GM12878 (cell line): Measurements from ENCODE around the gene HMGCL. TPM values are rescaled to one million over a fixed set of nuclear protein-coding genes. Genes with fewer than 3 reads are reported as not detected.
A peak's percentile ranks its signal among the peaks of the same experiment; 100 is the strongest.

ENCODE experiments used
- ATAC-seq: fragments of 200-7000 bp; cut with Tn5 transposase; 3 replicates; pipeline ENCODE4 v1.9.1; 2020; ENCODE audit warnings: mild to moderate bottlenecking, moderate library complexity
- BruUV-seq: library from RNA; stranded (reverse); fragments of 400-500 nt; replicated peaks from 2 replicates; lab custom pipeline; 2021; lab: Mats Ljungman, UMichigan
- CTCF ChIA-PET: fragments of 300-600 bp; sonication (Branson Sonifier 250); formaldehyde crosslinking; extraction: SDS; loops from one replicate; lab custom pipeline; 2021; ENCODE audit warnings: inconsistent platforms; lab: Yijun Ruan, JAX
- POLR2A ChIA-PET: fragments of 350-600 bp; formaldehyde crosslinking; extraction: SDS; loops from one replicate; lab custom pipeline; 2021; ENCODE audit warnings: inconsistent platforms; lab: Charles Lee
- RAD21 ChIA-PET: fragments of 300-600 bp; sonication (Branson Sonifier 250); formaldehyde crosslinking; loops from one replicate; lab custom pipeline; 2023; ENCODE audit warnings: antibody characterized with exemption; ENCODE audit not compliant: unreplicated experiment; lab: Charles Lee
- SMC1A ChIA-PET: fragments of 300-600 bp; sonication (Branson Sonifier 250); formaldehyde crosslinking; loops from one replicate; lab custom pipeline; 2023; ENCODE audit not compliant: unreplicated experiment, uncharacterized antibody; lab: Charles Lee
- DNase-seq: peaks from one replicate; pipeline ENCODE4 v3.0.0-alpha.2; 2011; ENCODE audit warnings: low read depth, low spot score
- FAIRE-seq: peaks from 3 replicates; lab custom pipeline; 2011; peaks lifted over from hg19 to GRCh38; lab: Jason Lieb, UNC
- H2AFZ ChIP-seq: 2 replicates; pipeline ENCODE4 v1.6.0; 2011; ENCODE audit warnings: low read depth, low read length, control low read depth; ENCODE audit not compliant: control insufficient read depth
- H3K27ac ChIP-seq: 2 replicates; pipeline ENCODE4 v1.5.1; 2011; ENCODE audit warnings: control low read depth; ENCODE audit not compliant: control insufficient read depth, insufficient read depth
- H3K27me3 ChIP-seq, 2 experiments: replicated peaks in 1 of 2; 2 replicates each; pipeline versions ENCODE4 v1.6.0 to v1.6.1; 2011; ENCODE audit warnings: low read length in 1 of 2; ENCODE audit not compliant: control insufficient read depth in 2 of 2, insufficient read depth in 2 of 2
- H3K36me3 ChIP-seq, 2 experiments: 2 replicates each; pipeline ENCODE4 v1.5.1; 2011; ENCODE audit warnings: low read length in 1 of 2; ENCODE audit not compliant: control insufficient read depth in 2 of 2, insufficient read depth in 2 of 2
- H3K4me1 ChIP-seq: 2 replicates; pipeline ENCODE4 v1.6.1; 2011; ENCODE audit warnings: mild to moderate bottlenecking, low read length, moderate library complexity, mixed read lengths; ENCODE audit not compliant: control insufficient read depth, insufficient read depth
- H3K4me2 ChIP-seq: 2 replicates; pipeline ENCODE4 v1.6.0; 2011; ENCODE audit warnings: control low read depth; ENCODE audit not compliant: control insufficient read depth, insufficient read depth
- H3K4me3 ChIP-seq: fragments of 200-600 bp; sonication (generic); 2 replicates; pipeline ENCODE4 v1.5.1; 2016
- H3K79me2 ChIP-seq: 2 replicates; pipeline ENCODE4 v1.6.0; 2011; ENCODE audit warnings: low read length; ENCODE audit not compliant: control insufficient read depth, insufficient read depth
- H3K9ac ChIP-seq: 2 replicates; pipeline ENCODE4 v1.8.0; 2011; ENCODE audit warnings: low read length, control low read depth, mixed read lengths; ENCODE audit not compliant: control insufficient read depth, insufficient read depth
- H3K9me3 ChIP-seq: replicated peaks from 3 replicates; pipeline ENCODE4 v1.5.1; 2011; ENCODE audit warnings: mild to moderate bottlenecking, low read length; ENCODE audit not compliant: control insufficient read depth, insufficient read depth
- H4K20me1 ChIP-seq: 2 replicates; pipeline ENCODE4 v1.6.0; 2011; ENCODE audit not compliant: control insufficient read depth, insufficient read depth
- NFYA ChIP-seq: IDR thresholded peaks from 2 replicates; pipeline ENCODE4 v1.6.1; 2011; ENCODE audit warnings: low read depth, mild to moderate bottlenecking, low read length, improper control_type of control experiment, borderline replicate concordance
- NR2F1 ChIP-seq: fragments of 450-650 bp; conservative IDR thresholded peaks from 2 replicates; pipeline ENCODE4 v1.6.1; 2017; ENCODE audit warnings: mild to moderate bottlenecking
- RELA ChIP-seq: fragments of 450-650 bp; IDR thresholded peaks from 2 replicates; pipeline ENCODE4 v1.8.0; 2014; ENCODE audit warnings: borderline replicate concordance; ENCODE audit not compliant: partially characterized antibody
- TCF12 ChIP-seq: IDR thresholded peaks from 2 replicates; pipeline ENCODE4 v1.6.1; 2011; ENCODE audit warnings: low read depth, mild to moderate bottlenecking, low read length
- ZZZ3 ChIP-seq: IDR thresholded peaks from 2 replicates; pipeline ENCODE4 v1.6.1; 2011; ENCODE audit warnings: low read depth; ENCODE audit not compliant: control insufficient read depth, insufficient read length
- WGBS: methylation state at CpG from one replicate; pipeline ENCODE4 v1.1.6; 2016; ENCODE audit warnings: low lambda C conversion rate; ENCODE audit not compliant: insufficient replicate concordance, insufficient coverage; ENCODE audit errors: missing lambda C conversion rate; 5-methylcytosine and 5-hydroxymethylcytosine counted together
- in situ Hi-C: fragments of 300-500 bp; cut with MboI; formaldehyde crosslinking; loops from 9 replicates; pipeline ENCODE4 v1.14.3; 2018; ENCODE audit warnings: mixed read lengths
- intact Hi-C: fragments of 100-400 bp; cut with micrococcal nuclease; formaldehyde crosslinking; loops from one replicate; pipeline ENCODE4 v1.14.2; 2022; ENCODE audit not compliant: unreplicated experiment
- polyA plus RNA-seq, 11 experiments: library from polyadenylated mRNA; depleted of rRNA in 4 of 11; unstranded in 6 of 11; stranded (reverse) in 5 of 11; fragments of >200 nt; fragmentation: Nextera tagmentation in 4 of 11; fragmentation: Illumina TruSeq in 1 of 11; extraction: Ambion mirVana in 4 of 11; extraction: Trizol in 1 of 11; gene quantifications; 1 replicate in 1 of 11; 2 replicates in 10 of 11; pipeline versions ENCODE4 v1.2.1 to v1.2.3, GENCODE V29; 2011 to 2016; ENCODE audit warnings: inconsistent platforms in 2 of 11, missing spikeins in 2 of 11, low read depth in 1 of 11
- total RNA-seq, 4 experiments: library from RNA; depleted of rRNA in 3 of 4; stranded (reverse); fragments of >200 nt in 3 of 4; fragmentation: Illumina TruSeq in 1 of 4; extraction: Trizol in 1 of 4; gene quantifications; 2 replicates each; pipeline versions ENCODE4 v1.2.1 to v1.2.3, GENCODE V29; 2013 to 2021
- TF ChIP-seq, protein P1 (sequence below): fragments of 150-350 bp; IDR thresholded peaks from 2 replicates; pipeline ENCODE4 v1.6.1; 2014; ENCODE audit warnings: mild to moderate bottlenecking, low read depth, low read length

HMGCL gene
- total and polyA plus RNA-seq, 10 of the 15 experiments (the other 5 are each of a cell fraction or from before 2014, with no cell fraction given): 29.4 to 127 (median 36.4) TPM

DNA sequence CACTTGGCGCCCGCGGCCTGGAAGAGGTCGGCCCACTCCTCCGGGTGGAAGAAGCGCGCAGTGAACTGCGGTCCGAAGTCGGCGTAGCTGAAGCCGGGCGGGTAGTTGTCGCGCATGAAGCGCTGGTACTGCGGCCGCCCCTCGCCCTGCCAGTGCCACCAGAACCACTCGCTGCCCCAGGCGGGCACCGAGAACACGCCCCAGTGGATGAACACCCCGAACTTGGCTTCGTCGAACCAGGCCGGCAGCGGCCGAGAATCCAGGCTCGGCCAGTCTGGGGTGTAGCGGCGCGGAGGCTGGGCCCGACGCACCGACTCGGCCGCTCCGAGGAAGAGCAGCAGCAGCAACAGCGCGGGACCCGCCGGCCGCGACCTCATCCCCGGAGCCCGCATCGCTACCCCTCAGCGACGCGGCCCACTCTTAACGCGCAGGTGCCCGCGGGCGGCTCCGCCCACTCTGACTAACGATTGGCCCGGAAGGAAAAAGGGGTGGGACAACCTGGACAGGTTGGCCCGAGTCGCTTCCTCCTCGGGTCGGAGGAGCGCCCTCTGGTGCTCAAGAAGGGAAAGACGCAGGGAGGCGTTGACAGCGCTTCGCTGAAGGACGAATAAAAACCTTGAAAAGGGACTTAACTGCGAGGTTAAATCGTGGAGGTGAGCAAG lies 42.8 kb upstream of the HMGCL start, which contains the start of gene FUCA1 (continued):
- TF ChIP-seq ZZZ3 (no peak), RELA (no peak)
- TF ChIP-seq, protein P1, sequence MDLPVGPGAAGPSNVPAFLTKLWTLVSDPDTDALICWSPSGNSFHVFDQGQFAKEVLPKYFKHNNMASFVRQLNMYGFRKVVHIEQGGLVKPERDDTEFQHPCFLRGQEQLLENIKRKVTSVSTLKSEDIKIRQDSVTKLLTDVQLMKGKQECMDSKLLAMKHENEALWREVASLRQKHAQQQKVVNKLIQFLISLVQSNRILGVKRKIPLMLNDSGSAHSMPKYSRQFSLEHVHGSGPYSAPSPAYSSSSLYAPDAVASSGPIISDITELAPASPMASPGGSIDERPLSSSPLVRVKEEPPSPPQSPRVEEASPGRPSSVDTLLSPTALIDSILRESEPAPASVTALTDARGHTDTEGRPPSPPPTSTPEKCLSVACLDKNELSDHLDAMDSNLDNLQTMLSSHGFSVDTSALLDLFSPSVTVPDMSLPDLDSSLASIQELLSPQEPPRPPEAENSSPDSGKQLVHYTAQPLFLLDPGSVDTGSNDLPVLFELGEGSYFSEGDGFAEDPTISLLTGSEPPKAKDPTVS: no peak
- TF ChIP-seq, all 136 proteins: peak for 38

DNA sequence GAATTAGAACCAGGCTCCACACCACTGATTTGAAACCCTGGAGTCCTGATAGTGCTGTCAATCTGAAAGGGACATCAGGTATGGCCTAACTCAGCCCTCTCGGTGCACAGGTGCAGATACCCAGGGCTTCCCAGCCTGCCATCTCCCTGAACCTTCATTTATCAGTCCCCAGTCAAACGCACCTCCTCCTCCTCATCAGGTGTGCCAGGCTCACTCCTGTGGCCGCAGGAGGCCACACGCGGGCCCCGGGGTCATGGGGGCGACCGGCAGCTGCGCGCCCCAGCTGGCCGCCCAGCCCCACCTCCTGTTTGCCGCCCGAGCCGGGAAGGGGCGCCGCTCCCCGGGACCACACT lies 42.3 kb upstream of the HMGCL start:
- WGBS: under 1% methylated on average over 17 of the region's 17 CpGs
- Histone ChIP-seq H3K4me3 (peak overlapping the region; percentile 77), H3K36me3 (no peaks in the 10 kb centered on the region), H3K9me3 (no peaks in the 10 kb centered on the region), H3K79me2 (peaks cover 35% of the 10 kb centered on the region), H3K9ac (peak overlapping the region; percentile 69), H3K4me2 (peak overlapping the region; percentile 64), H4K20me1 (no peaks in the 10 kb centered on the region), H3K27ac (peak overlapping the region; percentile 63), H3K27me3 (no peaks in the 10 kb centered on the region), H3K4me1 (peaks cover 10% of the 10 kb centered on the region), H2AFZ (no peak overlapping the region)
- peak; percentile 23 for ATAC-seq
- ChIA-PET SMC1A (interaction anchor here (1.5 to 4.6 kb wide), 3 partner anchors 32 to 57 kb away, joined by 4 to 34 read pairs (median 4); no protein-coding TSS in a partner anchor), POLR2A (interaction anchor here (1.2 kb wide), 1 partner anchor 57 kb away, joined by 4 read pairs; no protein-coding TSS in a partner anchor), CTCF (interaction anchor here (0.8 to 4.5 kb wide), 3 partner anchors 42 to 57 kb away, joined by 3 to 49 read pairs (median 5); partner anchors contain the start of gene HMGCL), RAD21 (interaction anchor here (0.5 to 1.8 kb wide), 5 partner anchors 42 to 122 kb away, joined by 3 to 7 read pairs (median 3); partner anchors contain the start of gene CNR2)
- no TSS peak for BruUV-seq
- no peak for DNase-seq
- TF ChIP-seq NFYA (no peak), TCF12 (0 out of 2 replicates have a peak, but pooled peaks have one; percentile 32), NR2F1 (peak; percentile 87)
- in situ Hi-C loops: loop anchor here (10.0 kb wide), 1 partner anchor 63 kb away; the partner anchor contains the start of gene GALE
- intact Hi-C loops: no loop called here
- no peak for FAIRE-seq
